Stimulated activated naive CD4-positive, alpha-beta T cell treated with Interleukin-2 at 50 U/mL for 16 hours (primary cell): ENCODE measurements around the gene AGBL1.
"Not testable (repeated sequence)": the region's sequence is repeated elsewhere in the genome, so short reads cannot be mapped to it uniquely, and the experiment has no call there.

ENCODE experiments used
- DNase-seq: peaks from one replicate; lab custom pipeline; 2025; lab: John Stamatoyannopoulos, UW

The AGBL1 gene

GRCh38 chr15:86872782-86873181, 793.1 kb downstream of the AGBL1 start:
- DNase-seq: no peak

GRCh38 chr15:86875067-86875466, 795.4 kb downstream of the AGBL1 start:
- no peak for DNase-seq

DNA sequence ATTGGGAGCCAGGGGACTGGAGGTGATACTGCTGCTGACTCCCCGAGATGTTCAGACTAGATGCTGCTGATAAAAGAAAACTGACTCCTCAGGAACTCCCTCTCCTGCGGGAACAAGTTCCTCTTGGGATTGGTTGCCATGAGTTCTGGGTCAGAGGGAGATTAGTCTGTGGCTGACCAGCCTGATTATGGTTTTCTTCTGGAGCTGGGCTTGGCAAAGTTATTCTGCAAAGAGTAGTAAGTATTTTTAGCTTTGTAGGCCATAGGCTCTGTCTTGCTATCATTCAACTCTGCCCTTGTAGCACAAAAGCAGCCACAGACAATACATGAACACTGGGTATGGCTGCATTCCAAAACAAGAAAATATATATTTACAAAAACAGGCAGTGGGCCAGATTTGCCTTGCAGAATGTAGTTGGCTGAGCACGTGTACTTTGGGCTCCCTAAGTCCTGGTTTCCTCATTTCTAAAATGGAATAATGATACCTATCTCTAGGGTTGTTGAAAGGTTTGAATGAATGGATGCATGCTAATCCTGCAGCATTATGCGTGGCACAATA, 796.8 kb downstream of the AGBL1 start:
- DNase-seq: no peak

- no peak for DNase-seq
Measured at GRCh38 chr15:86877171-86877631, 797.5 kb downstream of the AGBL1 start.

DNA sequence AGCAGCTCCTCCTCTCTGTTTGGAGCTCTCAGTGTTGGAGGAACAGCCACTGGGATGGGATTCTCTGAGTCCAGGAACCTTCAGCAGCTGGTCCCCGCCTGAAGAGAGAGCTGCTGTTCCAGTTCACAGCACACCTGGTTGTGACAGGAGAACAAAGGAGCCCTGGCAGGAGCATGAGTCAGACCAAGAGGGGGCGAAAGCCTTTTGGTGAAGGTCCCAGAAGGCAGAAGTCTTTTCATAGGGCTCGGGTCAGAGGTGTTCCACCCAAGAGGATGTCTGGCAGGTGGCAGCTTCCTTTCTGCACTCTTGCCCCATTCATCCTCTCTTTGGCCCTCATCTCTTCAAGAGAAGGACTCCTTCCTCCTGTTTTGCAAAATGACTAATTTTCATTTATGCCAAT, 799.2 kb downstream of the AGBL1 start:
- not testable (repeated sequence) for DNase-seq

DNA sequence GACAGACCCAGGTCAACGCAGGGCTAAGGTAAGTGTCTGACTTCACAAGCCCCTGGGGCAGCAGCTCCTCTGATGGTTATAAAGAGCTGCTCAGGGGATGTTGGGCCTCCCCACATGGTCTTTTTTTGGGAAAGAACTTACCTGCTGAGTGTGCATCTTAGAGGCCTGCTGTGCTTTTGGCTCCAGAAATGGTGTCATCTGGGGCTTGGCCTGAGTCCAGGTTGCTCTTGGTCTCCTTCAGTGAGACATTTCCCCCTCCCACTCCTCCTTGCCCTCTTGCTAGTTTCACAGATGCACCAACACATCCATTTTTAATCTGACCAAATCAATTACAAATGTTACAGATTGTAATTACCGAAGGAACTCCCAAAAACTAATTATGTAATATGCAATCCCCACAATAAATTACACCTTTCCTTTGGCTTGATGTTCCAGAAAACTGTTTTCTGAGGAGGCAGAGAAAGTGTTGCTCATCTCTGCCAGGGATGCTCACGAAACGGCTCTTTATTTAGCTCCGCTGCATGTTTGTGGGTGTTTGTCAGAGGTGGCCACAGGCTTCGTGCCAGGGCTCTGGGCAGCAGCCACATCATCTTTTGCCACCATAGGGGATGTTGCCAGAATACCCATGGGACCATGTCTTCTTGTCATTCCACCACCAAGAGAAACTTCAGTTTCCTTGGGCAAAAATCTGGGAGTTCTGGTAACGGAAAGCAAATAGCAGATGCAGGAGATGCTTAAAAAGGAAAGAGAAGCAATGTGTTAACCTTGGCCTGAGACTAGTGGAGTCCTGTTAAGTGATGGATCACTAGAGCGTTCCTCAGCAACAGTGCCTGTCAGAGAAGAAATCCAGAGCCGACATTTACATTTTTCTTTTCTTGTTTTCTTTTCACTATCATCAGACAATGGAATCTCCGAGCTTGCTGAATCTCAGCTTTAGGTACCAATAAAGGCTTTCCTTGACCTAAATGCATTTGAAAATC, 799.9 kb downstream of the AGBL1 start:
- DNase-seq: no peak

GRCh38 chr15:86885616-86886015, 805.9 kb downstream of the AGBL1 start:
- DNase-seq: no peak

DNA sequence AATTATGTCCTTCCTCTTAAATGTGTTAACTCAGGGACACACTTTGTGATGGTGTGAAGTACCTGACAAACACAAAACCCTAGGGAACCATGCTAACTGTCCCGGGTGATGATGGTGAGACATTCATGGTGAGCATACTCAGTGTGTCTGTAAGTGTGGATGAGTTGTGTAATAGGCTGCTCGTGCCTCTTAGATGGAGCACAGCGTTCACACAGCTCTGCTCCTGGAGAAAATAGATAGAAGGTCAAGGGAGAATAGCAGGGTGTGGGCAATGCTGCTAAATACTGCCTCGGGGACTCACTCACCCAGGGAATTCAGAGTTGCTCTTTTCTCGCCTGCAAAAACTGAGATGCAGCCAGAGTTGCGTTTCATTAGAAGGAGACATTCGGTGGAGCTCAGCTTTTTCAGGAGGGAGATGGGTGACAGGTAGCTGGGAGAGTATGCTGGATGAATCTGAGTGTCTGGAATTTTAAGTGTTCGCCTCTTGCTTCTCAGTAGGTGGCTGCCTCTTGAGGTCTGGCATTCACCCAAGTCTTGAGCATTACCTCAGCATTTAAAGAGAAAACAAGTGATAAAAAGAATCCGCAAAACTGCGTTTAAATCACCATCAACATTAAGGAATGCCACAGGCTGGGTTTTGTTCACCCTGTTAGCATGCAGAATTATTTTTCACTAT, 813.2 kb downstream of the AGBL1 start:
- DNase-seq: no peak

GRCh38 chr15:86894269-86894668, 814.6 kb downstream of the AGBL1 start:
- DNase-seq: no peak

GRCh38 chr15:86903642-86904421, 824.2 kb downstream of the AGBL1 start:
- DNase-seq: no peak

- no peak for DNase-seq
Measured at GRCh38 chr15:86905625-86906256, 826.1 kb downstream of the AGBL1 start.

- no peak for DNase-seq
Measured at GRCh38 chr15:86906376-86906775, 826.7 kb downstream of the AGBL1 start.

DNA sequence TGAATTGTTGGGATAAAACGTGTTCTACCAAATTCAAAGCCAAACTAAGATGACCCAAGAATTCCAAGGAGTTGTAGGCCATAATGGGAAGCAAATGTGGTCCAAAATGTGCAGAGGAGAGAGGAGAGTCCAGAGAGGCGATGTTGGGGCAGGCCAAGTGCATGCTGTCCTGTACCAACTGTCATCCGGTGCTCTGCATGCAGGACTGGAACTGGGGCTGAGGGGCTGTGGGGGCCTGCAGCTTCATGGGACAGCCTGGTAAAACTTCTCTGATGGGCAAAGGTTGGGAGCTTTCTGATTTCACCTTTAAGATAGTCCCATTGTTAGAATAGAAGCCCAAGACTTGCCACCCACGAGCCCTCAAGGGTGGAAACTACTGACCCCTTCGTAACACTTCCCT, 831.4 kb downstream of the AGBL1 start:
- DNase-seq: no peak

DNA sequence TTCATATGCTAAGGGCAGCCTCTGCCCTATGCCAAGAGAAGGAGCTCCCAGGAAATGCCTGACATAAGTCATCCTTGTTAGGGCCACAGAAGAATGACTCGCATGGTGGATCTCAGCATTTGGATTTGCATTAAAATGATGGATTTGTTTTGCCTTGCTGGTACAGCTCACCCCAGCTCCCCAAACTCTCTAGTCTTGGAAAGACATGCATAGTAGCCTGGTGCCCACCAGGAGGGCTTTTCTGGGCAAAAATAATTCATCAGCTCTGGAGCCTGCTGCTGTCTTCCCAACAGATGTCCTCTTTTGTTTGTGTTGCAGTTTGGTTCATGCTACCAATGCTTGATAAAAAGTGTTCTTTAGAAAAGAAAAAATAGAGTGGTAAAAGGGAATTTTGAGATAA, 833.0 kb downstream of the AGBL1 start:
- DNase-seq: no peak

DNA sequence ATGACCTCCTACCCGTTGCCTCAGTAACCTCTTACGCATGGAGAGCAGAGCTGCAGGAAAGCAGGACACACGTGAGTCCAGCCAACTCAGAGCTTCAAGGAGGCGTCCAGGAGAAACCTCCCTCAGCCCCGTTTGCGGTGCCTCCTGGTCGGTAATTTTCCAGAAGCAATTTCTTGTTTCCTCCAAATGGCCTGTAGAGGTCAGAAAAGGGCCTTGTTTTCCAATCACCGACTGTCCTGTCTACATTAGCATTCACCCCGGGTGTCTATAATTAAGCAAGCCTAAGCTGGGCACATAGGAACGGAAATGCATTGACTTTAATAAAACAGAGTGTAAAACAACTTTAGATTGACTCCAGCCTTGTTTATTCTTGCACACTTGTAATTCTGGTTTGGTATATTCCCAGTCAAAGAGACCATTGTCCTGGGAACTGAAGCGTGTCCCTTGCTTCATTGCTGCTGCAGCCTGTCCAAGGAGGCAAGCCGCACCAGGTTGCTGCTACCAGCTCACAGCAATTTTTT, 836.2 kb downstream of the AGBL1 start:
- DNase-seq: no peak

DNA sequence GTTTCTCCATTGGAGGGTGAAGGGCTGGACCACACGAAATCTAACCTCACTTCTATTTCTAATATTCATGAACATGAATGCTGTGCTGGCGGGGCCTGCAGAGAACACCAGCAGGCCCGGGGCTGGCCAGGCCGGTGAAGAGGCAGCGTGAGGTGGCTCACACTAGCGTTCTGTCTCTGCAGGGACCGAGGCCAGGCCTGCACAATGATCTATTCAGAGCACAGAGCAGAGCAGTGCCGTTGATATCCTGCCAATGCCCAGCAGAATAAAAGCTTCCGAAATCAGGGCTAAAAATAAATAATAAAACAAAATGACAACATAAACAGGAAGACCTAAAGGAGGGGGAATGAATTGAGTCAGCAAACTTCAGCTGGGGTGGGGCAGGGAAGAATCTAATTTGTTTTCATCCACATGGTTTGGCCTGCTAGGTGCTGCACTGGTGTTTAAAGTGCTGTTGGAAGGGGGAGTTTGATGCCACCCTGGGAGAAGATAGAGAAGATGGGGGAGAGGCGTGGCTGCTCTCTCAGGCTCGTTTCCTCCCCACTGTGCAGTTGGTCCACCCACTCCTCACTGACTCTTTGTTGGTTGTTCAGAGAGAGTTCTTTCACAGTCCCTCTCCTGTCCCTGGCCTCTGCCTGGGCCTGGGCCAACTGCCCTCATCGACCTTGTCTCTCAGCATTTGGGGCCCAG, 837.1 kb downstream of the AGBL1 start:
- DNase-seq: no peak

- no peak for DNase-seq
Measured at GRCh38 chr15:86917361-86917671, 837.6 kb downstream of the AGBL1 start.

GRCh38 chr15:86919581-86919980, 839.9 kb downstream of the AGBL1 start:
- no peak for DNase-seq

GRCh38 chr15:86929461-86929860, 849.8 kb downstream of the AGBL1 start:
- no peak for DNase-seq

DNA sequence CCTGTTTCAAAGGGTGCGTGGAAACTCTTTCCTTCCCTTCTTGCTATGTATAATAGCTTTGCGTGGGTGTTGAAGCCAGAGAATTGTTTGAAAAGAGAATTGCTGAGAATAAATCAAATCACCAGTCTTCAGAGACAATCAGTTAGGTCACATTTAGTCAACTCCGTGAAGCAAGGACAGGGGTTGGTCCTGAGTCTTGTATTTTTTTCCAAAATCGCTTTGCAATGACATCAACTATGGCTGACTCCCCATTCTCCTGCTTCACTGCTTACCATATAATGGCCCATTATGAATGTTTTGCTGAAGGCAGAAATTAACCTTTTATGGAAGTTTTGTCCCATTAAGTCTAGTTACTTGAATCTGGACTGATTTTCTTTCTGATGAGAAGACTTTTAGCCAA, 852.8 kb downstream of the AGBL1 start:
- DNase-seq: no peak

- DNase-seq: no peak
Measured at GRCh38 chr15:86935841-86936240, 856.2 kb downstream of the AGBL1 start.
